Activated CD4-positive, CD25-positive, alpha-beta regulatory T cell treated with anti-CD3 and anti-CD28 coated beads, Interleukin-2, amount 50 U/mL, for 24 hours (primary cell): Measurements from ENCODE around the gene CELA2A.
"Not testable (repeated sequence)": the region's sequence is repeated elsewhere in the genome, so short reads cannot be mapped to it uniquely, and the experiment has no call there.

Experiments used
- ATAC-seq, 2 donors: fragments of 150-1000 bp; cut with Tn5 transposase; one replicate each; pipeline ENCODE4 v1.10.0; 2021; ENCODE audit warnings: mild to moderate bottlenecking in 1 of 2, moderate library complexity in 1 of 2

The CELA2A gene

DNA sequence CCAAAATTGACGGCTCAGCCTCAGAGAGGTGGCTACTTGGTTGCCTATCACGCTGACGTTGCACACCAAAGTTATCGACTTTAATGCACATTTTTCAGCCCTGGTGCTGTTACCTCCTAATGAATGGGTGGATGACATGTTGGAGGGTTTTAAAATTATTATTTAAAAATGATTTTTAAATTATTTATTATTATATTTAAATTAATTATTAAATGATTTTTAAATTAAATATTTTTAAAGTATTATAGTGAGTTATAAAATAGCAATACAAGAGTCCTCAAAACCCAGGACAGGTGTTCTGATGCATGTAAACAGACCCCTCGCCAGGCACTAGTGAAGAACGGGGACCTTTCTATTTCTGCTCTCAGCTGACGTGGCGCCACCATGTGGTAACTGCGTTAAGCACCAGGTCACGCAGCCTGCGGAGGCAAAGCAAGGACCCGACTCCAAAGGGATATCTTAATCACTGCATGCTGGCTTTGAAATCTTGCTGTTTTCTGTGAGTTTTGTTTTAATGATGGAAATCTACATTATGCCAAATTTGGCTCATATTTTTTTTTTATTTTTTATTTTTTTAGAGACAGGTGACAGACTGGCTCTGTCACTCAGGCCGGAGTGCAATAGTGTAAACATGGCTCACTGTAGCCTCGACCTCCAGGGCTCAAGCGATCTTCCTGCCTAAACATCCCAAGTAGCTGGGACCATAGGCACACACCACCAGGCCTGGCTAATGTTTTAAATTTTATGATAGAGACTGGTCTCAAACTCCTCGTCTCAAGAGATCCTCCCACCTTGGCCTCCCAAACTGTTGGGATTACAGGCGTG lies 44.9 kb downstream of the CELA2A start:
- ATAC-seq = no peak

DNA sequence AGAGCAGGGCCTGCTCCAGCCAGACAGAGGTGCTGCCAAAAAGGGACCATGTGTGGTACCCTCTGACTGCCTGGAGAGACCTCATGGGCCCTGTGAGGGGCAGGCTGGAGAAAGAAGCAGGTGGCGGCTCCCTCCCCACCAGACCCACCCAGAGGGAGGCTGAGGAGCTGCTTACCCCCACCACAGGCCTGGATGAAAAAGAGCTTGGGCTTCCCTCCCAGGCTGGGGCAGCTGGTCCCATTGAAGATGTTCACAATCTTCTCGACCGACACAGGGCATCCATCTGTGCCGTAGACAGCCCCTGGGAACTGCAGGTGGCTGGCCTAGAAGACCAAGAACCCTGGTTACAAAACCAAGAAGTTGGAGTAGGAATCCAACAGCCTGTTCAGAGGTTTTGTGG lies 47.9 kb downstream of the CELA2A start:
- ATAC-seq = no peak

DNA sequence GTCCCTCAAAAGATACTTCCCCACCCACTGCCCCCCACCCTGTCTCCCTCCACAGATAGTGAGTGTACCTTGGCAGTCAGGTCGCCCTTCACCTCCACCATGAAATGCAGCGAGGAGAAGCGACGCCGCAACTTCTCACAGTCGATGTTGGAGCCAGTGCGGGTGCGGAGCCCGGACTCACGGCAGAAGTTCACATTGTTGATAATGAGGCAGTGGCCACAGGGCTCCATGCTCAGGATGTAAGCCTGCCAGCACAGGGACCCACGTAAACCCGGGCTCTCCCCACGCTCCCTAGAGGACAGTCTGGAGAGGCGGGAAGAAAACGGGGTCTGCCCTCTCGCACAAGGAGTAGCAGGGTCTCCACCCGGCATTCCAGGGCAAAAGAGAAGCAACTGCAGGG lies 50.3 kb downstream of the CELA2A start:
- no peak for ATAC-seq

DNA sequence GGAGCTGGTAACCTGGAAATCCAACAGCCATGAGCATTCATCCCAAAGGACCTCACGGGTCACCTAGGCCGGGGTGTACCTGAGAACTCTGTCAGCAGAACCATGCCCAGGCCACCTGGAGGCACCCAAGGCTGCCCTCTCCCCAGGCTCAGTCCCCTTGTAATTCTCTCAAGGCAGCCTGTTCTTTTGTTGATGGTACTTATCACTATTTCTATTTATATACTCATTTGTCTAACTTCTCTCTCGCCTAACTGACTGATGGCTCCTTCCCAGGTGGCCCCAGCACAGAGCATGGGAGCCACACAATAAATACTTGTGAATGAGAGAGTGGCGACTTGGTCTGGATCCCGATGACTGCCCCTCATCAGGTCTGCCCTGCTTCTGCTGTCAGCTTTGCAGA lies 50.7 kb downstream of the CELA2A start:
- ATAC-seq = no peak

DNA sequence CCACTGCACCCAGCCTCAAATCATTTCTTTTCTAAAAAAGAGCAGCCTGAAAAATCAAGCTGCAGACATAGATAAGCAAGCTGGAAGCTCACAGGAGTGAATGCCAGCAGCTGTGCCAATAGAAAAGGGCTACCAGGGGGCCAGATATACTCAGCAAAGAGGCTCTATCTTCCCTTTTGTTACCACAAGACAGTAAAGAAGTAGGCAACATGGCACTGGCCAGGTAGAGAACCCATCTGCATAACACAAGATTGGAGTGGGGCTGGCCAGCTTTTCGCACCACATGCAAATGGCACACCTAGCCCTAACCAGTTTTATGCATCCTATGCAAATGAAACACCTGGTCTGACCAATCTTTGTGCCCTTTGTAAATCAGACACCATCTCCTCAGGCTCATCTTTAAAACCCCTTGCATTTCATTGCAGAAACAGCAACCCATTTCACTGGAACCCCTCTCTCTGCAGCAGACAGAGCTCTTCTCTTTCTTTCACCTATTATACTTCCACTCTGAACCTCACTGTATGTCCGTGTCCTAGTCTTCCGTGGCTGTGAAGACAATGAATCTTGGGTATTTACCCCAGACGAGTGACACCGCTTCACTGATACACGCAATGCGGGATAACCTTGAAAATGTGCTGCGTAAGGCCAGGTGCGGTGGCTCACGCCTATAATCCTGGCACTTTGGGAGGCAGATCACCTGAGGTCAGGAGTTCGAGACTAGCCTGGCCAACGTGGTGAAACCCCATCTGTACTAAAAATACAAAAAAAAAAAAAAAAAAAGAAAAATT lies 52.4 kb downstream of the CELA2A start:
- no peak for ATAC-seq

DNA sequence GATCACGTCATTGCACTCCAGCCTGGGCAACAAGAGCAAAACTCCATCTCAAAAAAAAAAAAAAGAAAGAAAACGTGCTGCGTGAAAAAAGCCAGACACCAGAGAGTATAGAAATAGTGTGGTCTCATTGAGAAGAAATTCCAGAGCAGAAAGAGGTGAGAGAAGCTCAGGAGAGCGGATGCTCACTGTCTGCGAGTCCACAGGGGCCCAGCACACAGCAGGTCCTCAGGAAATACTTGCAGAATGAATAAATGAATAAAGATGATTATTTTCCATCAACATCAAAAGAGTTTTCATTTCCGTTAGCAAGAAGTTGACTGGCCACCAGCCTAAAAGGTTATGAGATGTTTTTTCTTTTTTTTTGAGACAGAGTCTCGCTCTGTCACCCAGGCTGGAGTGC lies 53.1 kb downstream of the CELA2A start:
- peak in 1 of 2 donors; percentile 44 for ATAC-seq

DNA sequence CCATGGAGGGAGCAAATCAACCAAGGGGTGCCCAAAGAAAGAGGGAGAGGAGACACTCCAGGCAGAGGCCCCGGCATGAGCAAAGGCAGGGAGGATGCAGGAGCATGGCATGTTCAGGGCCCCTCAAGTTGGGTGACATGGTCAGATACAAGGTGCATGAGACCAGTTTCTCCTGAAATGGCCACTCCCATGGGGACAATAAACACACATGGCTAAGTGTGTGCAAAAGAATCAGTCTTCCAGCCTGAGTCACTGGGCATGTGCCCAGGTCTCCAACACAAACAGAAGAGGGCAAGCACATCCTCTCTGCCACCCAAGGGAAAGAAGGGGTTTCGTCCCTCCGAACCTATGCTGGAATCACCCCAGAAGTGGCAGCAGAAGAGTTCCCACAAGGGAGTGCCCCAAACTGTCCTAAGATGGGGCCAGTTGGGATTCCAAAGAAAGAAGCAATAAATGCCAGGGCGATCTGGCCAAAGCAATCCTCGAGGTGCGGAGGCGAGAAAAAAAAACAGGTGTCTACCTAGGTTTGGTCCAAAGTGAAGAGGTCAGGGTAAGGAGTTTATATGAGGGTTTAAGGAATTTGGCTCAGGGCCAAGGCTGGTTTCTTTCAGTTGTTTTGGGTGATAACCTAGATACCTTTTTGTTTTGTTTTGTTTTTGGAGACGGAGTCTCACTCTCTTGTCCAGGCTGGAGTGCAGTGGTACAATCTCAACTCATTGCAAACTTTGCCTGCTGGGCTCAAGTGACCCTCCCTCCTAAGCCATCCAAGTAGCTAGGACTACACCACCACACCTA lies 54.3 kb downstream of the CELA2A start:
- ATAC-seq = no peak

DNA sequence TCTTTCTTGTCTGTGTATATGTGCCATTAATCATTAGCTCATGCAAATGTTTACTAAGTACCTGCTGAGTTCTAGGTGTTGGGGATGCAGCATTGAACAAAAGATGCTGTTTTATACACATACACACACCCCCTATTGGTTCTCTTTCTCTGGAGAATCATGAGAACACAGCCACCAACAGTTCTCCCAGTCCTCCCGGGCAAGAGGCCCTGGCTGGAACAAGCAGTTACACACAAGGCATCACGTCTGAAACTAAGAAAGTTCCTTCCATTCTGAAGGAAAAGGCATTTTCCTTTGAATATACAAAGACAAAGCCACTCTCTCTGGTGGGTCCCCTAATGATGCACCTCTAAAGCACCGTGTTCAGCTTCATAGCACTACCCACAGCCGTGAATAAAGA lies 56.7 kb downstream of the CELA2A start:
- no peak for ATAC-seq

DNA sequence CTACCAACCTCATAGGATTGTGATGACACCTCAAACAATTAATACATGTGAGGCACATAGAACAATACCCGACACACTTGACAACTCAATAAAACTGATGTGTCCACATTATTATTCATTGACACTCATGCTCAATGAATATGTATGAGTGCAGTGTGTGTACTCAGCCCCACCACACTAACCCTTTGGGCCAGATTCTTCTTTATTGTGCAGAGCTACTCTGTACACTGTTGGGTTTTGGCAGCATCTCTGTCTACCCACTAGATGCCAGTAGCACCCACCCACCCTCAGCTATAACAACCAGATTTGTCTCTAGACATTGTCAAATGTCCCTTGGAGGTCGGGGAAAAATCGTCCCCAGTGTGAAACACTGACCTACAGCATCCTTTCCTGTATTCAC lies 57.4 kb downstream of the CELA2A start:
- ATAC-seq = no peak

DNA sequence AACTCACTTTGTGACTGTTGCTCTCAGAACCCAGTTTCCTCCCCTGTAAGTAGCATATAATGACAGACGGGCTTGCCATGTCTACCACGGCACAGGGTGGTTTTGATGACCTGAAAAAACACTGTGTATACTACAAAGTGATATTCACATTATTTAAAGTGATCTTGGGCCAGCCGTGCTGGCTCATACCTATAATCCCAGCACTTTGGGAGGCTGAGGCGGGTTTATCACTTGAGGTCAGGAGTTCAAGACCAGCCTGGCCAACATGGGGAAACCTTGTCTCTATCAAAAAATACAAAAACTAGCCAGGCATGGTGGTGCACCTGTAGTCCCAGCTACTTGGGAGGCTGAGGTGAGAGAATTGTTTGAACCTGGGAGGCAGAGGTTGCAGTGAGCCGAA lies 58.0 kb downstream of the CELA2A start:
- ATAC-seq = not testable (repeated sequence)

DNA sequence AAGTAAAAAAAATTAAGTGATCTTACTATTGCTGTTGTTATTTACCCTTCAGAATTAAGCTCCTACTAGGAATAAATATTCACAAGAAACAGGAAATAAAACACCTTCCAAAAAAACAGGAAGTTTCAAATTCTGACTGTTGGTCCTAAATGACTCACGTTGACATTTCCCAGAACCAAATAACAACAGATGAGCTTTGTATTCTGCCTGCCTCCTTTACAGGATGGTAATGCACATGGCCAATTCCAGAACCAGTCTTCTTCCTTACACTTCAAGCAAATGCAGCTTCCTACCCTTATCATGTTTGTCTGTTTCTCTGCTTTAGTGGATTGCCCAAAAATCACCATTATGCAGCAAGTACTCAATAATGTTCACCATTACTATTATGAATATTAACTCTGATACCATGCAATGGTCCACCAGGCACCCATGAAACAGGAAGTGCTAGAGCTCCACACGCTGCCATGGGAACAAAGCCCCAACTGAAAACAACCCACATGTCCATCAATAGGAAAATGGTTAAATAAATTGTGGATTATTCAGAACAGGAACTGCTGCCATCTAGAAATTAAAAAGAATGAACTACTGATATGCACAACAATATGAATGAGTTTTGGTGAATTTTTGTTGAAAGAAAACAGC lies 58.6 kb downstream of the CELA2A start:
- ATAC-seq = no peak

DNA sequence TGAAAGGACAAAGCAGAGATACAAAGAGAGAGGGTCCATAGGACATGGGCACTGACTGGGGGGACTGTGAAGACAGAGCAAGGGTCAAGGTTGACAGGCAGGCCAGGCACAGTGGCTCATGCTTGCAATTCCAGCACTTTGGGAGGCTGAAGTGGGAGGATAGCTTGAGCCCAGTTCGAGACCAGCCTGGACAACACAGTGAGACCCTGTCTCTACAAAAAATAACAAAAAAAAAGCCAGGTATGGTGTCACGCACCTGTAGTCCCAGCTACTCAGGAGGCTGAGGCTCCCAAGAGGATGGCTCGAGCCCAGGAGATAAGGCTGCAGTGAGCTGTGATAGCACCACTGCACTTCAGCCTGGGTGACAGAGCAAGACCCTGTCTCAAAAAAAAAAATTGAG lies 63.1 kb downstream of the CELA2A start:
- ATAC-seq = no peak

DNA sequence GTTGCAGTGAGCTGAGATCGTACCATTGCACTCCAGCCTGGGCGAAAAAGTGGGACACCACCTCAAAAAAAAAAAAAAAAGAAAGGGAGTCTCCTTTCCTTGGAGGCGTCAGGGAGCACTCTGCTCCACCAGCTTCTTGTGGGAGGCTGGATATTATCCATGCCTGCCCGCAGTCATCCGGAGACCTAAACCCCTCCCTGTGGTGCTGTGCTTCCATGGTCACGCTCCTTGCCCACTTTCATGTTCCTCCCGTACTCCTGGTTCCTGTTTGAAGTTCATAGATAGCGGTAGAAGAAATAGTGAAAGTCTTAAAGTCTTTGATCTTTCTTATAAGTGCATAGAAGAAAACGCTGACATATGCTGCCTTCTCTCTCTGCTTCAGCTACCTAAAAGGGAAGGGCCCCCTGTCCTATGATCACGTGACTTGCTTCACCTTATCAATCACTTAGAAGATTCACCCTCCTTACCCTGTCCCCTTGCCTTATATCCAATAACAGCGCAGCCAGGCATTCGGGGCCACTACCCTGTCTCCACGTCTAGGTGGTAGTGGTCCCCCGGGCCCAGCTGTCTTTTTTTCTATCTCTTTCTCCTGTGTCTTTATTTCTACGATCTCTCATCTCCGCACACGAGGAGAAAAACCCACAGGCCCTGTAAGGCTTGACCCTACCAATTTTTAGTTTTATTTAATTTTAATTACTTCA lies 64.8 kb downstream of the CELA2A start:
- not testable (repeated sequence) for ATAC-seq
